ENCODE results near the gene NDFIP1.

DNA sequence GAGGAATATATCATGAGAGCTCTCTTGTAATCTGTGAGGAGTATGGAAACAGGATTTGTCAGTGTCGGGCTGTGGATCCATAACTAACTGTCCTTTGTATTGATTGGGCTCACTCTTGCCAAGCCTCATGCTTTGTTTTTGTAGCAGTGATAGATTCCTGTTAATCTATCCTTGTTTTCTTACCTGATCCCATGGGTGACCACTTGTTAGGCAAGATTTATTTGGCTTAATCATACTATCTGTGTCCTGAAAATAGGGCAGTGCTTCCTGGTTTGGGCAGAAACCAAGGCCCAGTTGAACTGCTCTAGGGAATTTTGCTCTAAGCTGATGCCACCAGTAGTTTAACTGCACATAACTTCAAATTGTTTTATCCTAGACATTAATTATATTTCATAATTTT, 6.1 kb downstream of the NDFIP1 start:
- TF ChIP-seq, protein P1, sequence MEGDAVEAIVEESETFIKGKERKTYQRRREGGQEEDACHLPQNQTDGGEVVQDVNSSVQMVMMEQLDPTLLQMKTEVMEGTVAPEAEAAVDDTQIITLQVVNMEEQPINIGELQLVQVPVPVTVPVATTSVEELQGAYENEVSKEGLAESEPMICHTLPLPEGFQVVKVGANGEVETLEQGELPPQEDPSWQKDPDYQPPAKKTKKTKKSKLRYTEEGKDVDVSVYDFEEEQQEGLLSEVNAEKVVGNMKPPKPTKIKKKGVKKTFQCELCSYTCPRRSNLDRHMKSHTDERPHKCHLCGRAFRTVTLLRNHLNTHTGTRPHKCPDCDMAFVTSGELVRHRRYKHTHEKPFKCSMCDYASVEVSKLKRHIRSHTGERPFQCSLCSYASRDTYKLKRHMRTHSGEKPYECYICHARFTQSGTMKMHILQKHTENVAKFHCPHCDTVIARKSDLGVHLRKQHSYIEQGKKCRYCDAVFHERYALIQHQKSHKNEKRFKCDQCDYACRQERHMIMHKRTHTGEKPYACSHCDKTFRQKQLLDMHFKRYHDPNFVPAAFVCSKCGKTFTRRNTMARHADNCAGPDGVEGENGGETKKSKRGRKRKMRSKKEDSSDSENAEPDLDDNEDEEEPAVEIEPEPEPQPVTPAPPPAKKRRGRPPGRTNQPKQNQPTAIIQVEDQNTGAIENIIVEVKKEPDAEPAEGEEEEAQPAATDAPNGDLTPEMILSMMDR (conservative IDR thresholded peaks at IDR 0.05): no peak
- TF ChIP-seq EZH2 (IDR thresholded peaks at IDR 0.05; ENCODE audit: low read depth): no peak
